Activated T-helper 17 cell treated with anti-CD3 and anti-CD28 coated beads, Interleukin-2, amount 50 U/mL, for 72 hours (primary cell): ENCODE data around the gene TMEM240. TPM values are rescaled to one million over a fixed set of nuclear protein-coding genes. Genes with fewer than 3 reads are reported as not detected.
"Not testable (repeated sequence)": the region's sequence is repeated elsewhere in the genome, so short reads cannot be mapped to it uniquely, and the experiment has no call there.

Experiments used
- ATAC-seq: fragments of 150-1000 bp; cut with Tn5 transposase; replicated peaks from 2 replicates; pipeline ENCODE4 v1.10.0; 2021; ENCODE audit warnings: mild to moderate bottlenecking, moderate library complexity
- H3K27ac Mint-ChIP-seq: one replicate; pipeline ENCODE4 v1.8.0; 2022; ENCODE audit warnings: mixed read lengths
- H3K27me3 Mint-ChIP-seq: one replicate; pipeline ENCODE4 v1.8.0; 2022; ENCODE audit warnings: mixed read lengths
- H3K36me3 Mint-ChIP-seq: one replicate; pipeline ENCODE4 v1.8.0; 2022; ENCODE audit warnings: low read depth, mild to moderate bottlenecking, mixed read lengths
- H3K4me1 Mint-ChIP-seq: one replicate; pipeline ENCODE4 v1.8.0; 2022; ENCODE audit warnings: mixed read lengths
- H3K4me3 Mint-ChIP-seq: one replicate; pipeline ENCODE4 v1.8.0; 2022; ENCODE audit warnings: mild to moderate bottlenecking, mixed read lengths
- H3K9me3 Mint-ChIP-seq: one replicate; pipeline ENCODE4 v1.8.0; 2022; ENCODE audit warnings: mixed read lengths
- total RNA-seq, 2 donors: library from RNA; stranded (reverse); gene quantifications; one replicate each; pipeline ENCODE4 v1.2.3, GENCODE V29; 2022

The TMEM240 gene
- total RNA-seq, 2 donors from 2014 or later: 2.1 to 2.3 TPM

DNA sequence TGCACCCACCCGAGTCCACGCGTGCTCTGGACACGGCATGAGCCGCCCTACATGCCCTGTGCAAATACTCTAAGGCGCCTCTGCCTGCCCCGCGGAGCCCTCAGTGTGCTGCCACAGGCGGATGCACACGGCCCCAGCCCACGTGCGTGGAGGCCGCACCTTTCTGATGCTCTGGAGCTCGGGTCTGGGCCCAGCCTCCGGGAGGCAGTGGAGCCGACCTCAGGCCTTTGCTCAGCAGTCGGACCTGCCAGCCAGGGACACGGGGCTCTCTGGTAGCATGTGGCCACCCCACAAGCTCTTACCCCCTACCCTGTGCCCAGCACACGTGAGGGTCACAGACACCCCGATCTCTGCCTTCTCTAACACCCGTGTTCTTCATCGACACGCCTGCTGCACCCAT is 2.1 kb downstream of the TMEM240 start:
- peaks cover 18% of the 10 kb centered on the region for H3K36me3 Mint-ChIP-seq
- no peak overlapping the region for H3K27ac Mint-ChIP-seq
- no peak overlapping the region for H3K4me3 Mint-ChIP-seq
- H3K4me1 Mint-ChIP-seq: no peaks in the 10 kb centered on the region
- no peaks in the 10 kb centered on the region for H3K9me3 Mint-ChIP-seq
- no peak for ATAC-seq
- no peaks in the 10 kb centered on the region for H3K27me3 Mint-ChIP-seq

DNA sequence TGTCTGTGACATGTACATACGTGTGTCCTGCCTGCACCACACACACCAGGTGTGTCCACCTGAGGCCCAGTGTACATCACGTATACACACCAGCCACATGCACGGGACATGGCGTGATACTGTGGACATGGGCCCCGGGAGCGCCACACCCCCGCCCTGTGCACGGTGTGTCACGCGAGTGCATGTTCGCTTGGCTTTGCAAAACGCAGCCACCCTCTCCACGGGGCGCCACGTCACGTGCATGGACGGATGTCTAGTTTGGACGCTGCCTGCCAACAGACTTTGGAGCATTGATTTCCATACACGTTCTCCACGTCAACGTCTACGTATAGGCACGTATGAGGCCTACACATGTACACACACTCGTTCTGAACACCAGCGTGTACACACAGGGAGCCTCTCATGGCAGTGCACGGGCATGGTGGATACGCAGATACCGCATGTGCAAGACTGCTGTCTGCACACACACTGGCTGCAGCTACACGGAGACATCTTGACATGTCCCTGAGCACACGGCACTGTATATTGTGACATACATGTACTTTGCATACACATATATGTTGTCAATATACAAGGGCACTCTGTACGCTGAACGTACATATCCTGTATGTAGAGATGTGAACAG is 2.7 kb downstream of the TMEM240 start:
- ATAC-seq: no peak
- H3K36me3 Mint-ChIP-seq: peaks cover 12% of the 10 kb centered on the region
- H3K9me3 Mint-ChIP-seq: no peaks in the 10 kb centered on the region
- H3K27ac Mint-ChIP-seq: no peak overlapping the region
- no peaks in the 10 kb centered on the region for H3K27me3 Mint-ChIP-seq
- H3K4me1 Mint-ChIP-seq: no peaks in the 10 kb centered on the region
- no peak overlapping the region for H3K4me3 Mint-ChIP-seq

GRCh38 chr1:1536938-1537546 is 3.4 kb downstream of the TMEM240 start:
- H3K4me3 Mint-ChIP-seq: no peak overlapping the region
- H3K27me3 Mint-ChIP-seq: no peaks in the 10 kb centered on the region
- H3K4me1 Mint-ChIP-seq: no peaks in the 10 kb centered on the region
- ATAC-seq: no peak
- H3K9me3 Mint-ChIP-seq: no peaks in the 10 kb centered on the region
- no peak overlapping the region for H3K27ac Mint-ChIP-seq
- H3K36me3 Mint-ChIP-seq: peaks cover 12% of the 10 kb centered on the region

DNA sequence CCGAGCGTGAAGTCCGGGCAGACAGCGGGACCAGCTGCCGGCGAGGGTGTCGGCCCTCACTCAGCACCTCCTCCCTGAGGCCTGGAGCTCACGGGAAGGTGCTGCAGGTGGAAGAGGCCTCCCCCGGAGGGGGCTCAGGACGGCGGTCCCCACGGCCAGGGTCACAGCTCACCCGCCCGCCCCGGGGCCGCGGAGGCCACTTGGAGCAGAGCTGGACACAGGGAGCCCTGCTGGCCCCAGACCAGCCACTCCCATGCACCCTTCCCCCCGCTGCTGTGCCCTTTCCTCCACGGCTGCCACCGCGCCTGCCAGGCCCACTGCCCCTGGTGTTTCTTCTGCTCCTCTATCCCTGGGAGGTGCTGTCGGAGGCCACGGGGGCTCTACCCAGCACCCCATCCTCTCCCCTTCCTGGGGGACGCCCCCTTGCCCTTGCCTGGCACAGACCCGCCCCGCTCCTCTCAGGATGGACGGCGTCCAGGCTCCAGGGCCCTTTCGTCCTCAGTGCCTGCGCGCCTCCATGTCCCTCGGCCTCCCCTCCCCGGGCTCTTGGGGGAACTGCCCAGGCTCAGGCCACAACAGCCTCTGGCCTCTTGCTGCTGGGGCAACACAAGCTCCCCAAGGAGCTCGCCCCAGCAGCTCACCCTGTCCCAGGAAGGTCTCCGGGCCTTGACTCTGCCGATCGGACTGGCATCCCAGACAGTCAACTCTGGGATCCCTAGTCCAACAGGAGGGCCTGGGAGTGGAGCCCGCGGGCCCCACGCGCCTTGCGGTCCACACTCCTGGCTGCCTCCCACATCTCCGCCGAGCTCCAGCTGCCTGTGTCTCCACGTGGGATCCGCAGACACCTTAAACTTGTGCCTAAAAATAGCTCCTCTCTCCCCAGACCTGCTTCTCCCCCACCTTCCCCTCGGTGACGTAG is 4.1 kb downstream of the TMEM240 start:
- no peak overlapping the region for H3K27ac Mint-ChIP-seq
- no peak overlapping the region for H3K4me3 Mint-ChIP-seq
- H3K9me3 Mint-ChIP-seq: no peaks in the 10 kb centered on the region
- no peak for ATAC-seq
- H3K27me3 Mint-ChIP-seq: no peaks in the 10 kb centered on the region
- H3K4me1 Mint-ChIP-seq: no peaks in the 10 kb centered on the region
- peaks cover 10% of the 10 kb centered on the region for H3K36me3 Mint-ChIP-seq

GRCh38 chr1:1535201-1536018 is 5.0 kb downstream of the TMEM240 start:
- Mint-ChIP-seq H3K36me3 (peaks cover 15% of the 10 kb centered on the region), H3K4me3 (no peak overlapping the region), H3K9me3 (no peaks in the 10 kb centered on the region), H3K27me3 (no peaks in the 10 kb centered on the region), H3K27ac (no peak overlapping the region), H3K4me1 (no peaks in the 10 kb centered on the region)
- no peak for ATAC-seq

GRCh38 chr1:1534401-1535154 is 5.8 kb downstream of the TMEM240 start:
- no peaks in the 10 kb centered on the region for H3K4me1 Mint-ChIP-seq

DNA sequence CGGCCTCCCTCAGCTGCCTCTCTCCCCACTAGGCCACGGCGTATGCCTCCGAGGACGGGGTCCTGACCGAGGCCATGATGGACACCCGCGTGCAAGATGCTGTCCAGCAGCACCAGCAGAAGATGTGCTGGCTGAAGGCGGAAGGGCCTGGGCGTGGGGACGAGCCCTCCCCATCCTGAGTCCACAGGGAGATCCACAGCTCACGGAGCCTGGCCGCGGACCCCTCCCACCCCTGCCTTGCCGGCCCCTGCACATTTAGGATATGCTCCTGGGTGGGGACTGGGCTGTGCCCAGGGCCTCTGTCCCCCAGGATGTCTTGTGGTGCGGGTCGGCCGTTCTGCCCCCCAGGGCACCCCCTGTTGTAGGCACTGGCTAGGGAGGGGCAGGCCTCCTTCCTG is 6.5 kb downstream of the TMEM240 start:
- not testable (repeated sequence) for H3K9me3 Mint-ChIP-seq, H3K27me3 Mint-ChIP-seq, H3K4me1 Mint-ChIP-seq, H3K4me3 Mint-ChIP-seq, H3K27ac Mint-ChIP-seq, ATAC-seq
- peaks cover 27% of the 10 kb centered on the region for H3K36me3 Mint-ChIP-seq

More at GRCh38 chr1:1534401-1535154, 5.8 kb downstream of the TMEM240 start:
- no peaks in the 10 kb centered on the region for H3K9me3 Mint-ChIP-seq
- no peak overlapping the region for H3K27ac Mint-ChIP-seq
- H3K4me3 Mint-ChIP-seq: no peak overlapping the region
- ATAC-seq: no peak
- H3K36me3 Mint-ChIP-seq: peaks cover 22% of the 10 kb centered on the region
- no peaks in the 10 kb centered on the region for H3K27me3 Mint-ChIP-seq

- not testable (repeated sequence) for H3K4me1 Mint-ChIP-seq, H3K27ac Mint-ChIP-seq, H3K4me3 Mint-ChIP-seq, H3K9me3 Mint-ChIP-seq, H3K27me3 Mint-ChIP-seq, ATAC-seq
- H3K36me3 Mint-ChIP-seq: peaks cover 30% of the 10 kb centered on the region
These were observed 7.1 kb downstream of the TMEM240 start for GRCh38 chr1:1533176-1533893.

DNA sequence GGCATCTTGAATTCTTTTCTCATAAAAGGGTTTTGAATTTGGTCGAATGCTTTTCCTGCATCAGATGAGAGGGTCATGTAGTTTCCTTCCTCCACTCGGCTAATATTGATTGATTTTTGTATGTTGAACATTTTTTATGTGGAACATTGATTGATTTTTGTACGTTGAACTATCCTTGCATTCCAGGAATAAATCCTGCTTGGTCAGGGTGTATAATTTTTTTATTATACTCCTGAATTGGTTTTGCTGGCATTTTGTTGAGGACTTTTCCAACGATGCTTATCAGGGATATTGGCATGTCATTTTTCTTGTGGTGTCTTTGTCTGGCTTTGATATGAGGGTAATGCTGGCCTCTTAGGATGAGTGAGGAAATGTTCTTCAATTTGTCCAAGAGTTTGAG is 8.5 kb downstream of the TMEM240 start:
- no peak overlapping the region for H3K27ac Mint-ChIP-seq
- peaks cover 42% of the 10 kb centered on the region for H3K36me3 Mint-ChIP-seq
- no peaks in the 10 kb centered on the region for H3K27me3 Mint-ChIP-seq
- no peaks in the 10 kb centered on the region for H3K9me3 Mint-ChIP-seq
- ATAC-seq: no peak
- no peaks in the 10 kb centered on the region for H3K4me1 Mint-ChIP-seq
- no peak overlapping the region for H3K4me3 Mint-ChIP-seq

GRCh38 chr1:1529936-1530335 is 10.5 kb downstream of the TMEM240 start:
- ATAC-seq: no peak
- H3K27ac Mint-ChIP-seq: no peak overlapping the region
- no peaks in the 10 kb centered on the region for H3K27me3 Mint-ChIP-seq
- no peaks in the 10 kb centered on the region for H3K4me1 Mint-ChIP-seq
- H3K36me3 Mint-ChIP-seq: peaks cover 54% of the 10 kb centered on the region
- H3K4me3 Mint-ChIP-seq: no peak overlapping the region
- H3K9me3 Mint-ChIP-seq: no peaks in the 10 kb centered on the region

DNA sequence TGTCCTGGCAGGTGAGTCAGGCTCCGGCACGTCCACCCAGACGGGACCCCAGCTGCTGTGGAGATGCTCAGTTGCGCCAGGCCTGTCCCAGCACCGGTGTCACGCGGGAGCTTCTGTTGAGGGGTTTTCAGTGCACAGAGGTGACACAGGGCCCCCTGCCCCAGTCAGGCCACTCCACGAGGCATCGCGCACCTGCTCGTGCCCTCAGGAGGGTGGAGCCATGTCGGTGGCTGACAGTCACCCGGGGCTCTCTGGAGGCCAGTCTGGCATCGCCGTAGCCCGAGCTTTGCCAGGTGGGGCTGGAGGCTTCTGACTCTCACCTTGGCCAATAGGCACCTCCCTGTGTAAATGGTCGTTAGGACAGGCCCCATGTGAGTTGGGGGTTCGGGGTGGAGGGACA is 11.1 kb downstream of the TMEM240 start:
- H3K27me3 Mint-ChIP-seq: no peaks in the 10 kb centered on the region
- ATAC-seq: no peak
- H3K4me3 Mint-ChIP-seq: no peak overlapping the region
- H3K27ac Mint-ChIP-seq: no peak overlapping the region
- H3K9me3 Mint-ChIP-seq: no peaks in the 10 kb centered on the region
- H3K36me3 Mint-ChIP-seq: peaks cover 58% of the 10 kb centered on the region
- H3K4me1 Mint-ChIP-seq: no peaks in the 10 kb centered on the region

DNA sequence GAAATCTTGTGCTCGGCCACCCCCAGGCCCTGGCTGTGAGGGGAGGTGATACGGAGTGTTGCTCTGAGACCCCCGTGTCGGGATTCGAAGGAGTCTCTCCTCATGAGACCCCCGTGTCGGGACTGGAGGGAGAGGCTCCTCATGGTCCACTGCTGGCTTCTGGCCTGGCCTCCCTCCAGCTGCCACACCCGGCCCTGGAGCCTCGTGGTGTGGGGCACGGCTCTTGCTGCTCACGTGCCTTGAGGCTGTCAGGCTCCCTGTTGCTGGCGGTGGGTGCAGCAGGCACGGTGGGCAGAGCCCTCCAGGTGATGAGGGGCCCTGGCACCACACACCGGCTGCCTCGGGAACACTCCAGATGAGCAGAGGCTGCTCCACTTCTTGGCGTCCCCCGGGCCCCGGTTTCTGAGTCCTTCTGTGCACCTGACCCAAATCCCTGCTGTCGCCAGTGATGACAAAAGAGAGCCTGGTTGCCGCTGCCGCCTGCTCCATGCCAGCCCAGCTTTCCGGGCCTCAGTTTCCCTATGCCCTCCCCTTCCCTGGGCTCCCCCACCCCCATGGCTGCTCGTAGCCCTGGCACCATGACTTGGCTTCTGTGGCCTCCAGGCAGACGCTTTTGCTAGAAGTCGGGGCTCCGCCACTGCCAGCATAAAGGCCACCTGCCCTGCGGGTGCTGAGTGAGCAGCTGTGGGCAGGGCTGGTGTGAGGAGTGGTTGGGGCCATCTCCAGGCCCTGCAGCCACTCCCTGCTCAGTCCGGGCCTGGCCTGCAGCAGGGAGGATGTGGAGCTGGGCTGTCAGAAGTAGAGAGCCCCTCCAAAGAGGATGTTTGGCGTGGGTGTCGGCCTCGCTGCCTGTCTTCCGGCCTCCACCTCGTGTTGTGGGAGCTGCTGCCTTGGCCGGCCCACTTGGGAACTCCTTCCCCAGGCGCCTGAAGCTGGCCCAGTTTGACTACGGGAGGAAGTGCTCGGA is 11.8 kb downstream of the TMEM240 start:
- H3K36me3 Mint-ChIP-seq: peaks cover 58% of the 10 kb centered on the region
- H3K4me3 Mint-ChIP-seq: no peak overlapping the region
- H3K4me1 Mint-ChIP-seq: no peaks in the 10 kb centered on the region
- ATAC-seq: no peak
- no peaks in the 10 kb centered on the region for H3K27me3 Mint-ChIP-seq
- H3K9me3 Mint-ChIP-seq: no peaks in the 10 kb centered on the region
- no peak overlapping the region for H3K27ac Mint-ChIP-seq
